CD4-positive, alpha-beta T cell (primary cell): ENCODE results near the gene C1QC. TPM values are rescaled to one million over a fixed set of nuclear protein-coding genes. Genes with fewer than 3 reads are reported as not detected.

ENCODE experiments used
- ATAC-seq: fragments of 200-7000 bp; cut with Tn5 transposase; one replicate; pipeline ENCODE4 v1.10.0; 2022; ENCODE audit warnings: mild to moderate bottlenecking; ENCODE audit not compliant: poor library complexity
- CTCF ChIA-PET: fragments of 350-600 bp; sonication (Branson Sonifier 250); formaldehyde crosslinking; loops from one replicate; lab custom pipeline; 2021; ENCODE audit warnings: antibody characterized with exemption, inconsistent platforms; lab: Charles Lee
- POLR2A ChIA-PET: fragments of 350-600 bp; sonication (Branson Sonifier 250); formaldehyde crosslinking; loops from one replicate; lab custom pipeline; 2021; ENCODE audit warnings: antibody characterized with exemption, inconsistent platforms; lab: Charles Lee
- DNase-seq, 14 experiments: peaks; one replicate each; pipeline ENCODE4 v3.0.0-alpha.2; 2013 to 2020; ENCODE audit warnings: mixed read lengths in 2 of 14
- H3K27ac ChIP-seq, 2 donors: one replicate each; pipeline versions ENCODE4 v1.5.1 to v1.7.0; 2013; ENCODE audit warnings: low read length in 2 of 2, low read depth in 1 of 2, mild to moderate bottlenecking in 1 of 2
- H3K27me3 ChIP-seq, 2 experiments: 1 replicate in 1 of 2; 2 replicates in 1 of 2; pipeline versions ENCODE4 v1.6.1 to v1.7.0; 2013; ENCODE audit warnings: low read length in 2 of 2, control low read depth in 1 of 2, mild to moderate bottlenecking in 1 of 2, moderate library complexity in 1 of 2; ENCODE audit not compliant: insufficient read depth in 2 of 2, control insufficient read depth in 1 of 2
- H3K36me3 ChIP-seq: one replicate; pipeline ENCODE4 v1.6.1; 2013; ENCODE audit warnings: low read length, control low read depth; ENCODE audit not compliant: insufficient read depth
- H3K4me1 ChIP-seq: one replicate; pipeline ENCODE4 v1.6.1; 2013; ENCODE audit warnings: low read length, control low read depth; ENCODE audit not compliant: insufficient read depth
- H3K4me3 ChIP-seq: one replicate; pipeline ENCODE4 v1.5.1; 2013; ENCODE audit warnings: mild to moderate bottlenecking, low read length, moderate library complexity
- H3K9me3 ChIP-seq, 2 experiments: 1 replicate in 1 of 2; 2 replicates in 1 of 2; pipeline versions ENCODE4 v1.6.1 to v1.7.0; 2013; ENCODE audit warnings: low read length in 2 of 2, mild to moderate bottlenecking in 2 of 2, control low read depth in 1 of 2, moderate library complexity in 1 of 2; ENCODE audit not compliant: control insufficient read depth in 1 of 2, insufficient read depth in 1 of 2
- H3K27ac Mint-ChIP-seq: one replicate; pipeline ENCODE4 v1.8.0; 2020; ENCODE audit warnings: mixed read lengths
- H3K27me3 Mint-ChIP-seq: one replicate; pipeline ENCODE4 v1.8.0; 2021; ENCODE audit warnings: mixed read lengths
- H3K36me3 Mint-ChIP-seq: one replicate; pipeline ENCODE4 v1.8.0; 2021; ENCODE audit warnings: low read depth, mixed read lengths
- H3K4me1 Mint-ChIP-seq: one replicate; pipeline ENCODE4 v1.8.0; 2021; ENCODE audit warnings: low read depth, mixed read lengths
- H3K4me3 Mint-ChIP-seq: one replicate; pipeline ENCODE4 v1.8.0; 2020; ENCODE audit warnings: mild to moderate bottlenecking, mixed read lengths
- H3K9me3 Mint-ChIP-seq: one replicate; pipeline ENCODE4 v1.8.0; 2020; ENCODE audit warnings: mixed read lengths
- CTCF ChIP-seq: fragments of 200-600 bp; IDR thresholded peaks from one replicate; pipeline ENCODE4 v1.8.0; 2022; ENCODE audit warnings: antibody characterized with exemption, mild to moderate bottlenecking
- intact Hi-C, 2 experiments: fragments of 100-400 bp; cut with DNase I in 1 of 2; cut with micrococcal nuclease in 1 of 2; formaldehyde crosslinking; loops; one replicate each; pipeline versions ENCODE4 v1.15.1 to v1.9.0; 2023 to 2025; cut with DNase I, micrococcal nuclease
- total RNA-seq, 174 experiments: library from RNA in 2 of 174; stranded (reverse) in 2 of 174; gene quantifications; one replicate each; pipeline ENCODE4 v1.2.3 and lab custom pipeline; 2021 to 2026

Gene C1QC
- total RNA-seq, 2 experiments from 2014 or later: not detected

GRCh38 chr1:22681556-22682276 lies 38.3 kb downstream of the C1QC start:
- no peak for TF ChIP-seq CTCF
- peaks cover 20% of the 10 kb centered on the region for H3K27me3 Mint-ChIP-seq
- ChIA-PET POLR2A (interaction anchor here (0.8 kb wide), 1 partner anchor 52 kb away, joined by 6 read pairs; no protein-coding TSS in a partner anchor), CTCF (no interaction called here)
- peaks cover 0 to 5% of the 10 kb centered on the region in 2 experiments for H3K9me3 ChIP-seq
- H3K27me3 ChIP-seq: no peaks in the 10 kb centered on the region
- no peak overlapping the region for H3K4me3 ChIP-seq
- DNase-seq (no peak), ATAC-seq (no peak)
- H3K9me3 Mint-ChIP-seq: no peaks in the 10 kb centered on the region
- no peaks in the 10 kb centered on the region for H3K4me1 ChIP-seq
- H3K4me1 Mint-ChIP-seq: no peaks in the 10 kb centered on the region
- no peak overlapping the region for H3K27ac Mint-ChIP-seq
- H3K36me3 Mint-ChIP-seq: no peaks in the 10 kb centered on the region
- no peak overlapping the region for H3K27ac ChIP-seq
- intact Hi-C loops: no loop called here
- no peaks in the 10 kb centered on the region for H3K36me3 ChIP-seq
- no peak overlapping the region for H3K4me3 Mint-ChIP-seq

- ATAC-seq (no peak), DNase-seq (no peak)
- H3K27ac Mint-ChIP-seq: no peak overlapping the region
- Histone ChIP-seq H3K27ac (no peak overlapping the region), H3K36me3 (no peaks in the 10 kb centered on the region), H3K4me1 (no peaks in the 10 kb centered on the region), H3K27me3 (peaks cover 0 to 4% of the 10 kb centered on the region in 2 experiments), H3K4me3 (no peak overlapping the region), H3K9me3 (no peaks in the 10 kb centered on the region)
- intact Hi-C loops: no loop called here
- ChIA-PET POLR2A (no interaction called here), CTCF (no interaction called here)
- no peak for TF ChIP-seq CTCF
- H3K27me3 Mint-ChIP-seq: peaks cover 33% of the 10 kb centered on the region
- H3K36me3 Mint-ChIP-seq: no peaks in the 10 kb centered on the region
- H3K4me1 Mint-ChIP-seq: no peaks in the 10 kb centered on the region
- H3K4me3 Mint-ChIP-seq: no peak overlapping the region
- no peaks in the 10 kb centered on the region for H3K9me3 Mint-ChIP-seq
Observed at GRCh38 chr1:22683547-22683946, 40.1 kb downstream of the C1QC start.

GRCh38 chr1:22685591-22686059 lies 42.2 kb downstream of the C1QC start:
- no peaks in the 10 kb centered on the region for H3K9me3 Mint-ChIP-seq
- POLR2A ChIA-PET: no interaction called here
- H3K4me3 Mint-ChIP-seq: no peak overlapping the region
- intact Hi-C loops: no loop called here
- Histone ChIP-seq H3K4me3 (no peak overlapping the region), H3K27ac (no peak overlapping the region), H3K27me3 (peaks cover 4% of the 10 kb centered on the region in 2 experiments), H3K9me3 (no peaks in the 10 kb centered on the region), H3K36me3 (no peaks in the 10 kb centered on the region), H3K4me1 (no peaks in the 10 kb centered on the region)
- H3K36me3 Mint-ChIP-seq: no peaks in the 10 kb centered on the region
- TF ChIP-seq CTCF: no peak
- CTCF ChIA-PET: no interaction called here
- no peak overlapping the region for H3K27ac Mint-ChIP-seq
- ATAC-seq (no peak), DNase-seq (no peak)
- peaks cover 33% of the 10 kb centered on the region for H3K27me3 Mint-ChIP-seq
- H3K4me1 Mint-ChIP-seq: no peaks in the 10 kb centered on the region
